Anterior cingulate cortex (tissue), 58 donors: ENCODE measurements around the gene STOX1.
"Not testable (repeated sequence)": the region's sequence is repeated elsewhere in the genome, so short reads cannot be mapped to it uniquely, and the experiment has no call there.

Experiments
- DNase-seq, 58 donors: peaks; one replicate each; lab custom pipeline; 2025; lab: John Stamatoyannopoulos, UW

The STOX1 gene

GRCh38 chr10:68826764-68827591 is at the start of gene STOX1:
Gene STOX1 (plus strand): TSS chr10:68827531. CDS start chr10:68827624, 93 bp downstream.
- DNase-seq, result peak in 43 of 58 donors; percentile 7 to 79 (median 38)

- no peak for DNase-seq
Observed at GRCh38 chr10:68781613-68782574, 45.4 kb upstream of the STOX1 start.

- DNase-seq, result no peak
Observed at GRCh38 chr10:68784476-68784875, 42.9 kb upstream of the STOX1 start.

GRCh38 chr10:68787813-68788212 is 39.5 kb upstream of the STOX1 start:
- DNase-seq, result no peak

GRCh38 chr10:68790476-68790875 is 36.9 kb upstream of the STOX1 start:
- DNase-seq, result no peak

- DNase-seq, result no peak
Observed at GRCh38 chr10:68792115-68792514, 35.2 kb upstream of the STOX1 start.

GRCh38 chr10:68795886-68796532 is 31.3 kb upstream of the STOX1 start:
- DNase-seq, result no peak

GRCh38 chr10:68796605-68797004 is 30.7 kb upstream of the STOX1 start:
- no peak for DNase-seq

- no peak for DNase-seq
Observed at GRCh38 chr10:68800211-68800610, 27.1 kb upstream of the STOX1 start.

- no peak for DNase-seq
Observed at GRCh38 chr10:68804692-68805091, 22.6 kb upstream of the STOX1 start.

- DNase-seq, result not testable (repeated sequence)
Observed at GRCh38 chr10:68810830-68811229, 16.5 kb upstream of the STOX1 start.

- no peak for DNase-seq
Observed at GRCh38 chr10:68811314-68812009, 15.9 kb upstream of the STOX1 start.

GRCh38 chr10:68812420-68812819 is 14.9 kb upstream of the STOX1 start:
- no peak for DNase-seq

GRCh38 chr10:68813559-68813958 is 13.8 kb upstream of the STOX1 start:
- DNase-seq, result peak in 39 of 58 donors; percentile 5 to 80 (median 43)

- no peak for DNase-seq
Observed at GRCh38 chr10:68816796-68817412, 10.4 kb upstream of the STOX1 start.

- DNase-seq, result not testable (repeated sequence)
Observed at GRCh38 chr10:68820359-68820758, 7.0 kb upstream of the STOX1 start.

- DNase-seq, result not testable (repeated sequence)
Observed at GRCh38 chr10:68822626-68823025, 4.7 kb upstream of the STOX1 start.

- not testable (repeated sequence) for DNase-seq
Observed at GRCh38 chr10:68827592-68827959, 245 bp downstream of the STOX1 start.

GRCh38 chr10:68828083-68828601 is 811 bp downstream of the STOX1 start:
- peak in 13 of 58 donors; percentile 3 to 24 (median 10) for DNase-seq
